LNCAP (cell line): Measurements from ENCODE around the gene GLI3.

ENCODE experiments used
- CTCF ChIP-seq: fragments of 450-650 bp; IDR thresholded peaks from 2 replicates; pipeline ENCODE4 v1.5.1; 2017; ENCODE audit warnings: mild to moderate bottlenecking

GLI3 gene

GRCh38 chr7:42045961-42046360 lies 191.0 kb downstream of the GLI3 start:
- TF ChIP-seq CTCF: no peak

- no peak for TF ChIP-seq CTCF
Measured at GRCh38 chr7:42039921-42040320, 197.1 kb downstream of the GLI3 start.

- TF ChIP-seq CTCF: no peak
Measured at GRCh38 chr7:42035210-42035609, 201.8 kb downstream of the GLI3 start.

- no peak for TF ChIP-seq CTCF
Measured at GRCh38 chr7:42033480-42033879, 203.5 kb downstream of the GLI3 start.

GRCh38 chr7:42029405-42029804 lies 207.6 kb downstream of the GLI3 start:
- TF ChIP-seq CTCF: no peak

- TF ChIP-seq CTCF: no peak
Measured at GRCh38 chr7:42027521-42027920, 209.5 kb downstream of the GLI3 start.

GRCh38 chr7:42026622-42027197 lies 210.3 kb downstream of the GLI3 start:
- TF ChIP-seq CTCF: no peak

GRCh38 chr7:42025635-42026375 lies 211.2 kb downstream of the GLI3 start:
- no peak for TF ChIP-seq CTCF
